ENCODE results near the gene ADORA1. TPM values are rescaled to one million over a fixed set of nuclear protein-coding genes. Genes with fewer than 3 reads are reported as not detected.

ADORA1 gene
- total RNA-seq, 2 experiments from 2014 or later = not detected

GRCh38 chr1:203117611-203118575 is 9.6 kb upstream of the ADORA1 start:
- DNase-seq = peak in 5 of 14 experiments; percentile 8 to 46 (median 19)
- POLR2A ChIA-PET = no interaction called here
- peaks cover 53% of the 10 kb centered on the region for H3K27me3 Mint-ChIP-seq
- no peak overlapping the region for H3K4me3 ChIP-seq (ENCODE audit: low read length)
- H3K27me3 ChIP-seq (ENCODE audit: control insufficient read depth in 1 of 2, insufficient read depth in 2 of 2, low read length in 2 of 2) = peaks cover 25 to 44% of the 10 kb centered on the region in 2 experiments
- TF ChIP-seq CTCF (IDR thresholded peaks at IDR 0.05) = no peak
- no peaks in the 10 kb centered on the region for H3K9me3 Mint-ChIP-seq
- no peaks in the 10 kb centered on the region for H3K36me3 Mint-ChIP-seq (ENCODE audit: low read depth)
- peaks cover 5% of the 10 kb centered on the region for H3K4me1 Mint-ChIP-seq (ENCODE audit: low read depth)
- no peaks in the 10 kb centered on the region for H3K36me3 ChIP-seq (ENCODE audit: insufficient read depth, low read length)
- no peak for ATAC-seq (ENCODE audit: poor library complexity)
- no peak overlapping the region for H3K27ac Mint-ChIP-seq
- intact Hi-C loops (cut with DNase I, micrococcal nuclease) = no loop called here
- H3K27ac ChIP-seq (ENCODE audit: low read depth in 1 of 2, low read length in 2 of 2) = no peak overlapping the region
- no peak overlapping the region for H3K4me3 Mint-ChIP-seq
- no peaks in the 10 kb centered on the region for H3K4me1 ChIP-seq (ENCODE audit: insufficient read depth, low read length)
- CTCF ChIA-PET = no interaction called here
- peaks cover 0 to 11% of the 10 kb centered on the region in 2 experiments for H3K9me3 ChIP-seq (ENCODE audit: control insufficient read depth in 1 of 2, insufficient read depth in 1 of 2, low read length in 2 of 2)

GRCh38 chr1:203120325-203121153 is 7.0 kb upstream of the ADORA1 start:
- DNase-seq = no peak
- intact Hi-C loops (cut with DNase I, micrococcal nuclease) = no loop called here
- H3K36me3 ChIP-seq (ENCODE audit: insufficient read depth, low read length) = no peaks in the 10 kb centered on the region
- no peak for ATAC-seq (ENCODE audit: poor library complexity)
- no peaks in the 10 kb centered on the region for H3K9me3 Mint-ChIP-seq
- H3K4me1 Mint-ChIP-seq (ENCODE audit: low read depth) = peaks cover 5% of the 10 kb centered on the region
- H3K27me3 Mint-ChIP-seq = peaks cover 76% of the 10 kb centered on the region
- no peak overlapping the region for H3K27ac Mint-ChIP-seq
- H3K4me1 ChIP-seq (ENCODE audit: insufficient read depth, low read length) = no peaks in the 10 kb centered on the region
- H3K4me3 ChIP-seq (ENCODE audit: low read length) = no peak overlapping the region
- CTCF ChIA-PET = no interaction called here
- H3K4me3 Mint-ChIP-seq = no peak overlapping the region
- H3K27ac ChIP-seq (ENCODE audit: low read depth in 1 of 2, low read length in 2 of 2) = no peak overlapping the region
- H3K27me3 ChIP-seq (ENCODE audit: control insufficient read depth in 1 of 2, insufficient read depth in 2 of 2, low read length in 2 of 2) = peaks cover 36 to 67% of the 10 kb centered on the region in 2 experiments
- H3K9me3 ChIP-seq (ENCODE audit: control insufficient read depth in 1 of 2, insufficient read depth in 1 of 2, low read length in 2 of 2) = peaks cover 0 to 11% of the 10 kb centered on the region in 2 experiments
- no peaks in the 10 kb centered on the region for H3K36me3 Mint-ChIP-seq (ENCODE audit: low read depth)
- no peak for TF ChIP-seq CTCF (IDR thresholded peaks at IDR 0.05)
- POLR2A ChIA-PET = no interaction called here

GRCh38 chr1:203121186-203122015 is 6.1 kb upstream of the ADORA1 start:
- POLR2A ChIA-PET = no interaction called here
- Histone ChIP-seq H3K4me3 (ENCODE audit: low read length) (no peak overlapping the region), H3K36me3 (ENCODE audit: insufficient read depth, low read length) (no peaks in the 10 kb centered on the region), H3K27ac (ENCODE audit: low read depth in 1 of 2, low read length in 2 of 2) (no peak overlapping the region), H3K27me3 (ENCODE audit: control insufficient read depth in 1 of 2, insufficient read depth in 2 of 2, low read length in 2 of 2) (peaks cover 39 to 73% of the 10 kb centered on the region in 2 experiments), H3K9me3 (ENCODE audit: control insufficient read depth in 1 of 2, insufficient read depth in 1 of 2, low read length in 2 of 2) (peaks cover 0 to 11% of the 10 kb centered on the region in 2 experiments), H3K4me1 (ENCODE audit: insufficient read depth, low read length) (no peaks in the 10 kb centered on the region)
- intact Hi-C loops (cut with DNase I, micrococcal nuclease) = no loop called here
- ATAC-seq (ENCODE audit: poor library complexity) (no peak), DNase-seq (peak in 1 of 14 experiments; percentile 20)
- no peak for TF ChIP-seq CTCF (IDR thresholded peaks at IDR 0.05)
- Mint-ChIP-seq H3K4me1 (ENCODE audit: low read depth) (peaks cover 5% of the 10 kb centered on the region), H3K27me3 (peaks cover 85% of the 10 kb centered on the region), H3K27ac (no peak overlapping the region), H3K4me3 (no peak overlapping the region), H3K36me3 (ENCODE audit: low read depth) (no peaks in the 10 kb centered on the region), H3K9me3 (no peaks in the 10 kb centered on the region)
- CTCF ChIA-PET = no interaction called here
